Panc1 (cell line): ENCODE results near the gene IZUMO4. TPM values are rescaled to one million over a fixed set of nuclear protein-coding genes. Genes with fewer than 3 reads are reported as not detected.

Source experiments
- ATAC-seq: fragments of 200-7000 bp; cut with Tn5 transposase; 2 replicates; pipeline ENCODE4 v1.9.1; 2020; ENCODE audit warnings: mild to moderate bottlenecking, moderate library complexity
- BruUV-seq: library from RNA; stranded (reverse); fragments of 400-500 nt; replicated peaks from 2 replicates; lab custom pipeline; 2021; lab: Mats Ljungman, UMichigan
- CTCF ChIA-PET: fragments of 300-600 bp; sonication (Branson Sonifier 250); formaldehyde crosslinking; loops from one replicate; lab custom pipeline; 2022; ENCODE audit warnings: antibody characterized with exemption; lab: Charles Lee
- POLR2A ChIA-PET: fragments of 300-600 bp; sonication (Branson Sonifier 250); formaldehyde crosslinking; loops from one replicate; lab custom pipeline; 2022; ENCODE audit warnings: antibody characterized with exemption; lab: Charles Lee
- DNase-seq: peaks from one replicate; pipeline ENCODE4 v3.0.0-alpha.2; 2010; ENCODE audit warnings: low read depth, low spot score
- H3K27ac ChIP-seq: 2 replicates; pipeline ENCODE4 v1.5.1; 2011; ENCODE audit warnings: mild to moderate bottlenecking, low read length, inconsistent platforms
- H3K27me3 ChIP-seq: fragments of 200-500 bp; sonication (Bioruptor generic); 2 replicates; pipeline ENCODE4 v1.6.0; 2014; ENCODE audit warnings: low read length, inconsistent platforms; ENCODE audit not compliant: control insufficient read depth, insufficient read depth
- H3K36me3 ChIP-seq: fragments of 200-500 bp; sonication (Bioruptor generic); 2 replicates; pipeline ENCODE4 v1.5.1; 2014; ENCODE audit warnings: inconsistent platforms, mild to moderate bottlenecking, low read length, moderate library complexity; ENCODE audit not compliant: control insufficient read depth, insufficient read depth
- H3K4me1 ChIP-seq: 2 replicates; pipeline ENCODE4 v1.5.1; 2011; ENCODE audit warnings: inconsistent platforms, mild to moderate bottlenecking, low read length, moderate library complexity; ENCODE audit not compliant: control insufficient read depth, insufficient read depth
- H3K4me3 ChIP-seq, 2 experiments: 2 replicates each; pipeline ENCODE4 v1.5.1; 2011 to 2012; ENCODE audit warnings: low read depth in 2 of 2, low read length in 2 of 2, mild to moderate bottlenecking in 2 of 2, inconsistent platforms in 1 of 2, moderate library complexity in 1 of 2
- H3K9me3 ChIP-seq: fragments of 200-500 bp; sonication (Bioruptor generic); 2 replicates; pipeline ENCODE4 v1.5.1; 2014; ENCODE audit warnings: low read depth, mild to moderate bottlenecking, inconsistent platforms, low read length, moderate library complexity; ENCODE audit not compliant: control insufficient read depth, insufficient read depth
- CTCF ChIP-seq: fragments of 450-650 bp; IDR thresholded peaks from 2 replicates; pipeline ENCODE4 v1.5.1; 2017; ENCODE audit warnings: mild to moderate bottlenecking
- POLR2AphosphoS5 ChIP-seq: IDR thresholded peaks from 2 replicates; pipeline ENCODE4 v1.6.1; 2012; ENCODE audit warnings: mild to moderate bottlenecking, low read depth, low read length, moderate library complexity
- REST ChIP-seq, 2 experiments: IDR thresholded peaks; 2 replicates each; pipeline ENCODE4 v1.6.1; 2011 to 2012; ENCODE audit warnings: low read depth in 2 of 2, control low read depth in 1 of 2, low read length in 1 of 2, mild to moderate bottlenecking in 1 of 2, moderate library complexity in 1 of 2; ENCODE audit not compliant: insufficient read depth in 1 of 2
- SIN3A ChIP-seq: IDR thresholded peaks from 2 replicates; pipeline ENCODE4 v1.6.1; 2012; ENCODE audit warnings: low read depth, mild to moderate bottlenecking, low read length, moderate library complexity, borderline replicate concordance; ENCODE audit not compliant: insufficient read depth
- TCF7L2 ChIP-seq: IDR thresholded peaks from 2 replicates; pipeline ENCODE4 v1.6.1; 2011; ENCODE audit warnings: mild to moderate bottlenecking, low read depth, low read length, inconsistent platforms
- in situ Hi-C: cut with HindIII; loops from 2 replicates; pipeline ENCODE4 v1.10.0; 2016; ENCODE audit warnings: low sequenced_read_pairs, low pct_unique_long_range_greater_than_20kb
- intact Hi-C: fragments of 100-400 bp; cut with micrococcal nuclease; formaldehyde crosslinking; loops from one replicate; pipeline ENCODE4 v1.10.0; 2022; ENCODE audit not compliant: unreplicated experiment
- total RNA-seq: library from RNA; stranded (reverse); gene quantifications from one replicate; pipeline ENCODE4 v1.2.1, GENCODE V29; 2021; ENCODE audit not compliant: unreplicated experiment

The IZUMO4 gene
- total RNA-seq, 1 experiment from 2014 or later = 5.4 TPM

GRCh38 chr19:2070986-2071673 lies 25.6 kb upstream of the IZUMO4 start:
- no peak for ATAC-seq
- Histone ChIP-seq H3K27me3 (no peaks in the 10 kb centered on the region), H3K9me3 (no peaks in the 10 kb centered on the region), H3K27ac (no peak overlapping the region), H3K36me3 (no peaks in the 10 kb centered on the region; the same call in 1 of the 2 replicates), H3K4me3 (no peak overlapping the region), H3K4me1 (peaks cover 3% of the 10 kb centered on the region; the same call in 1 of the 2 replicates)
- CTCF ChIA-PET = no interaction called here
- DNase-seq = no peak
- TF ChIP-seq POLR2AphosphoS5 (no peak), SIN3A (no peak), TCF7L2 (no peak), CTCF (no peak), REST (IDR thresholded peaks at IDR 0.05; ENCODE audit: insufficient read depth in 1 of 2, low read depth in 2 of 2, low read length in 1 of 2) (no peak)
- TSS peak; percentile 87 for BruUV-seq
- POLR2A ChIA-PET = interaction anchor here (0.6 kb wide), 1 partner anchor 76 kb away, joined by 4 read pairs; no protein-coding TSS in a partner anchor
- intact Hi-C loops = no loop called here
- in situ Hi-C loops = no loop called here

GRCh38 chr19:2072757-2073551 lies 23.8 kb upstream of the IZUMO4 start:
- BruUV-seq = no TSS peak
- H3K4me3 ChIP-seq = no peak overlapping the region
- ChIA-PET CTCF (no interaction called here), POLR2A (no interaction called here)
- intact Hi-C loops = no loop called here
- H3K27ac ChIP-seq = no peak overlapping the region
- no peaks in the 10 kb centered on the region; the same call in 1 of the 2 replicates for H3K36me3 ChIP-seq
- no peaks in the 10 kb centered on the region for H3K27me3 ChIP-seq
- DNase-seq (no peak), ATAC-seq (no peak)
- no peaks in the 10 kb centered on the region for H3K9me3 ChIP-seq
- in situ Hi-C loops = no loop called here
- peaks cover 3% of the 10 kb centered on the region; the same call in 1 of the 2 replicates for H3K4me1 ChIP-seq
- TF ChIP-seq POLR2AphosphoS5 = no peak
- no peak for TF ChIP-seq REST (IDR thresholded peaks at IDR 0.05; ENCODE audit: insufficient read depth in 1 of 2, low read depth in 2 of 2, low read length in 1 of 2)
- TF ChIP-seq CTCF = no peak
- TF ChIP-seq TCF7L2 = no peak
- TF ChIP-seq SIN3A = no peak
